Parathyroid adenoma (tissue), 2 donors: ENCODE results near the gene PRSS1.
A peak's percentile ranks its signal among the peaks of the same experiment; 100 is the strongest.

Source experiments
- H2AFZ ChIP-seq: fragments of 300-600 bp; sonication (generic); one replicate; pipeline ENCODE4 v1.7.0; 2017; ENCODE audit warnings: antibody characterized with exemption, mild to moderate bottlenecking
- H3K27ac ChIP-seq: fragments of 300-600 bp; sonication (generic); one replicate; pipeline ENCODE4 v1.7.0; 2017
- H3K27me3 ChIP-seq: fragments of 300-600 bp; sonication (generic); one replicate; pipeline ENCODE4 v1.7.0; 2017; ENCODE audit warnings: low read length; ENCODE audit not compliant: control insufficient read depth, insufficient read depth
- H3K36me3 ChIP-seq: fragments of 300-600 bp; sonication (generic); one replicate; pipeline ENCODE4 v1.7.0; 2017; ENCODE audit warnings: low read length; ENCODE audit not compliant: control insufficient read depth, insufficient read depth
- H3K4me1 ChIP-seq: fragments of 300-600 bp; sonication (generic); one replicate; pipeline ENCODE4 v1.7.0; 2017; ENCODE audit warnings: control low read depth
- H3K4me2 ChIP-seq: fragments of 300-600 bp; sonication (generic); one replicate; pipeline ENCODE4 v1.7.0; 2017; ENCODE audit warnings: low read length
- H3K4me3 ChIP-seq: fragments of 300-600 bp; sonication (generic); one replicate; pipeline ENCODE4 v1.7.0; 2017; ENCODE audit warnings: low read depth, low read length
- H3K79me2 ChIP-seq: fragments of 300-600 bp; sonication (generic); one replicate; pipeline ENCODE4 v1.7.0; 2017; ENCODE audit warnings: control low read depth
- H3K9ac ChIP-seq: fragments of 300-600 bp; sonication (generic); one replicate; pipeline ENCODE4 v1.7.0; 2017; ENCODE audit warnings: mild to moderate bottlenecking
- H3K9me3 ChIP-seq: fragments of 300-600 bp; sonication (generic); one replicate; pipeline ENCODE4 v1.7.0; 2017; ENCODE audit warnings: low read length; ENCODE audit not compliant: control insufficient read depth
- TF ChIP-seq, protein P1 (sequence below): fragments of 300-600 bp; sonication (generic); IDR thresholded peaks from one replicate; pipeline ENCODE4 v1.7.0; 2017; ENCODE audit warnings: antibody characterized with exemption, mild to moderate bottlenecking
- donor health status: primary hyperparathyroidism.

Gene PRSS1

DNA sequence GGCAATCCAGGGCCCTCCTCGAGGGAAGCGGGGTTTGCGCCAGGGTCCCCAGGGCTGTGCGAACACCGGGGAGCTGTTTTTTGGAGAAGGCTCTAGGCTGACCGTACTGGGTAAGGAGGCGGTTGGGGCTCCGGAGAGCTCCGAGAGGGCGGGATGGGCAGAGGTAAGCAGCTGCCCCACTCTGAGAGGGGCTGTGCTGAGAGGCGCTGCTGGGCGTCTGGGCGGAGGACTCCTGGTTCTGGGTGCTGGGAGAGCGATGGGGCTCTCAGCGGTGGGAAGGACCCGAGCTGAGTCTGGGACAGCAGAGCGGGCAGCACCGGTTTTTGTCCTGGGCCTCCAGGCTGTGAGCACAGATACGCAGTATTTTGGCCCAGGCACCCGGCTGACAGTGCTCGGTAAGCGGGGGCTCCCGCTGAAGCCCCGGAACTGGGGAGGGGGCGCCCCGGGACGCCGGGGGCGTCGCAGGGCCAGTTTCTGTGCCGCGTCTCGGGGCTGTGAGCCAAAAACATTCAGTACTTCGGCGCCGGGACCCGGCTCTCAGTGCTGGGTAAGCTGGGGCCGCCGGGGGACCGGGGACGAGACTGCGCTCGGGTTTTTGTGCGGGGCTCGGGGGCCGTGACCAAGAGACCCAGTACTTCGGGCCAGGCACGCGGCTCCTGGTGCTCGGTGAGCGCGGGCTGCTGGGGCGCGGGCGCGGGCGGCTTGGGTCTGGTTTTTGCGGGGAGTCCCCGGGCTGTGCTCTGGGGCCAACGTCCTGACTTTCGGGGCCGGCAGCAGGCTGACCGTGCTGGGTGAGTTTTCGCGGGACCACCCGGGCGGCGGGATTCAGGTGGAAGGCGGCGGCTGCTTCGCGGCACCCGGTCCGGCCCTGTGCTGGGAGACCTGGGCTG is 47.5 kb downstream of the PRSS1 start:
- H3K36me3 ChIP-seq = no peaks in the 10 kb centered on the region
- peaks cover 6% of the 10 kb centered on the region for H3K4me1 ChIP-seq
- peak overlapping the region; percentile 30 for H3K4me3 ChIP-seq
- peak overlapping the region; percentile 82 for H3K4me2 ChIP-seq
- no peaks in the 10 kb centered on the region for H3K79me2 ChIP-seq
- H3K9me3 ChIP-seq = no peaks in the 10 kb centered on the region
- no peak overlapping the region for H3K27ac ChIP-seq
- TF ChIP-seq, protein P1, sequence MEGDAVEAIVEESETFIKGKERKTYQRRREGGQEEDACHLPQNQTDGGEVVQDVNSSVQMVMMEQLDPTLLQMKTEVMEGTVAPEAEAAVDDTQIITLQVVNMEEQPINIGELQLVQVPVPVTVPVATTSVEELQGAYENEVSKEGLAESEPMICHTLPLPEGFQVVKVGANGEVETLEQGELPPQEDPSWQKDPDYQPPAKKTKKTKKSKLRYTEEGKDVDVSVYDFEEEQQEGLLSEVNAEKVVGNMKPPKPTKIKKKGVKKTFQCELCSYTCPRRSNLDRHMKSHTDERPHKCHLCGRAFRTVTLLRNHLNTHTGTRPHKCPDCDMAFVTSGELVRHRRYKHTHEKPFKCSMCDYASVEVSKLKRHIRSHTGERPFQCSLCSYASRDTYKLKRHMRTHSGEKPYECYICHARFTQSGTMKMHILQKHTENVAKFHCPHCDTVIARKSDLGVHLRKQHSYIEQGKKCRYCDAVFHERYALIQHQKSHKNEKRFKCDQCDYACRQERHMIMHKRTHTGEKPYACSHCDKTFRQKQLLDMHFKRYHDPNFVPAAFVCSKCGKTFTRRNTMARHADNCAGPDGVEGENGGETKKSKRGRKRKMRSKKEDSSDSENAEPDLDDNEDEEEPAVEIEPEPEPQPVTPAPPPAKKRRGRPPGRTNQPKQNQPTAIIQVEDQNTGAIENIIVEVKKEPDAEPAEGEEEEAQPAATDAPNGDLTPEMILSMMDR = no peak
- H3K9ac ChIP-seq = no peak overlapping the region
- peaks cover 7% of the 10 kb centered on the region for H3K27me3 ChIP-seq
- H2AFZ ChIP-seq = peak overlapping the region; percentile 74

DNA sequence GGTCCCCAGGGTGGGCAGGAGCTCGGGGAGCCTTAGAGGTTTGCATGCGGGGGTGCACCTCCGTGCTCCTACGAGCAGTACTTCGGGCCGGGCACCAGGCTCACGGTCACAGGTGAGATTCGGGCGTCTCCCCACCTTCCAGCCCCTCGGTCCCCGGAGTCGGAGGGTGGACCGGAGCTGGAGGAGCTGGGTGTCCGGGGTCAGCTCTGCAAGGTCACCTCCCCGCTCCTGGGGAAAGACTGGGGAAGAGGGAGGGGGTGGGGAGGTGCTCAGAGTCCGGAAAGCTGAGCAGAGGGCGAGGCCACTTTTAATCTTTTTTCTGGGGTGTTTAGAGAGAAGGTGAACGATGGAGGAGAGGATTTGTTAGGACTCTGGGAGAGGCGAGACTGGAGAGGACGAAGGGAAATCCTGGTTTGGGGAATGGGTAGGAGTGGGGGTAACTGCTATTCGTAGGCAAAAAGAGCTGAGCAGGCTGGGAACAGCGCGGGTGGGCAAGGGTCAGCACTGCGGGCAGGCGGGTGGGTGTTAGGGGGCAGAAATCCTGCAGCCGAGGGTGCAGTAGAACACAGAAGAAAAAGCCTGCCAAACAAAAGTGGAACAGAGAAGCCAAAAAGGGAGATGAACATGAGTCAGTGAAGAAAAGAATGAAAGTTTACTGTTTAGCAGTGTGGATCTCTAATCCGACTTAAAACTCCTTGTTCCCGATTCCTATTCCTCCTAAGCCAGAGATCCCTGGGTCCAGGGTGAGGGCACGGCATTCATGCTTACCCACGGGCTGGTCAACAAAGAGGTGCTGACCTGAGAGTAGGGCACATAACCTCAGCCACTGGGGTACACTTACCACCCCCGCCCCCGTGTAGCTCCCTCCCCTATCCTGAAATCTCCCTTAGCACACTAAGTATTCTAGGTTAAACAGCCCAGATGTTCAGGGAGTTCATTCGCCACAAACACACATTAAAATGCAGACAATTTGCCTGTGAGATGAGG is 48.4 kb downstream of the PRSS1 start:
- Histone ChIP-seq H3K9ac (no peak overlapping the region), H3K4me3 (peak overlapping the region; percentile 30), H3K9me3 (no peaks in the 10 kb centered on the region), H3K4me1 (peaks cover 6% of the 10 kb centered on the region), H3K36me3 (no peaks in the 10 kb centered on the region), H3K27ac (no peak overlapping the region), H3K4me2 (peak overlapping the region; percentile 82), H3K79me2 (no peaks in the 10 kb centered on the region), H3K27me3 (peaks cover 7% of the 10 kb centered on the region), H2AFZ (peak overlapping the region; percentile 74)
- TF ChIP-seq, protein P1 = no peak

DNA sequence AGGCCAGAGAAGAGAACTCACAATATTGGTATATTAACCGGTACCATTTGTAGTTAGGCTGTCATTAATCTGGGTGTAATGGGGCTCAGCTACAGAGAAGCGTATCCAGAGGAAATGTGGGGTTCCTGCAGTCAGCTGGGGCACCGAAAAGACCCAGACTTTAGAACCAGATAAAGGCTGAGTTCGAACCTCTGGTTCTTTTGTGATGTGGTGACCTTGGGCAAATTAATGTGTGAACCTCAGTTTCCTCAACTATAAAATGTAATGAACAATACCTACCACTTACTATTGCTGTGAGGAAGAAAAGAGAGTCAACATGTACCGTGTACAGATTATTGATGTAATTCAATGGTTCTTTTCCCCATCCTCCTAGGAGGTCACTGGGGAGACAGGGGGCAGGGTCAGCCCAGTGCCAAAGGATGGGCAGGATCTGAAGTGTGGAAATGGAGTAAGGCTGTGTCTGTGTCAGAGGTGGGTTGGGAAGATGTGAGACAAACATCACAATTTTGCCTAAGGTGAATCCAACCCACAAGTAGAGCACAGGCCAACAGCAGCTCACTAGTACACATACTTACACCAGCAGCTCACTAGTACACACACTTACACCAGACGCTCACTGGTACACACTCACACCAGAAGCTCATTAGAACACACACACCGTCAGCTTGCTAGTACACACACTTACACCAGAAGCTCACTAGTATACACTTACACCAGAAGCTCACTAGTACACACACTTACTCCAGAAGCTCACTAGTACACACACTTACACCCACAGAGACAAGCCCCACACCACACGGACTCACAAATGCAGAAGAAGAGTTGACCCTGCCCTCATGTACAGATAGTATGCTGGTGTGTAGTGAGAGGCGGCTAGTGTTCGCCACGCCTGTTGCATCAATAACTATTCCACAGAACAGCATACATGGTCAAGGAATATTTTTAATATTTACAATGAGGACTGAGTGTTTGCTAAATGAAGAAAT is 49.5 kb downstream of the PRSS1 start:
- Histone ChIP-seq H3K9ac (no peak overlapping the region), H3K9me3 (no peaks in the 10 kb centered on the region), H3K4me3 (no peak overlapping the region), H3K27me3 (peaks cover 7% of the 10 kb centered on the region), H3K36me3 (no peaks in the 10 kb centered on the region), H3K27ac (no peak overlapping the region), H3K4me2 (no peak overlapping the region), H3K79me2 (no peaks in the 10 kb centered on the region), H2AFZ (no peak overlapping the region), H3K4me1 (peaks cover 6% of the 10 kb centered on the region)
- TF ChIP-seq, protein P1 = no peak

DNA sequence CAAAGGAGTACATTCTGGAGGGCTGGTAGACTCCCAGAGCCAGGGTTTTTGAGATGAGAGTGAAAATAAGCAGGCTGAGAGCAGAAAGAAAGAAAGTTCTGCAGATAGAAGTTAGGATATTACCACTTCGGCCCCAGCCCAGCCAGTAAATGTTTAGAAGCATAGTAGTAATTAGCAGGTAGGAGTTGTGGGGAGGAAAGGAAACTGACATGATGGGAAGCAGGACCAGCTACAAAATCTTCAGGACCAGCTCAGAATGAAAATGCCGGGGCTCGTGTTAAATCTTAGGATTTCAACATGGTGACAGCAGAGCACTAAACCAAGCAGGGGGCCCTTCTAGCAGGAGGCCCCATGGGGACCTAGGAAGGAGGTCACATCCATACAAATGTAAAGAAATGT is 50.2 kb downstream of the PRSS1 start:
- H3K27ac ChIP-seq = no peak overlapping the region
- peaks cover 6% of the 10 kb centered on the region for H3K4me1 ChIP-seq
- H3K4me3 ChIP-seq = no peak overlapping the region
- no peaks in the 10 kb centered on the region for H3K9me3 ChIP-seq
- no peaks in the 10 kb centered on the region for H3K36me3 ChIP-seq
- no peak overlapping the region for H3K9ac ChIP-seq
- H3K4me2 ChIP-seq = no peak overlapping the region
- H2AFZ ChIP-seq = no peak overlapping the region
- TF ChIP-seq, protein P1 = no peak
- H3K79me2 ChIP-seq = no peaks in the 10 kb centered on the region
- peaks cover 7% of the 10 kb centered on the region for H3K27me3 ChIP-seq
